Liver (tissue), 3 donors: ENCODE results near the gene HBG1.

Source experiments
- HNF4A ChIP-seq, 2 donors: conservative IDR thresholded peaks; 2 replicates each; pipeline ENCODE4 v1.6.1; 2016; ENCODE audit warnings: antibody characterized with exemption in 2 of 2, mild to moderate bottlenecking in 2 of 2
- HNF4G ChIP-seq: IDR thresholded peaks from 2 replicates; pipeline ENCODE4 v1.6.1; 2016; ENCODE audit warnings: antibody characterized with exemption
- SP1 ChIP-seq: IDR thresholded peaks from 2 replicates; pipeline ENCODE4 v1.6.1; 2018; ENCODE audit warnings: antibody characterized with exemption, mild to moderate bottlenecking
- TAF1 ChIP-seq: conservative IDR thresholded peaks from 2 replicates; pipeline ENCODE4 v1.6.1; 2016; ENCODE audit warnings: antibody characterized with exemption, mild to moderate bottlenecking
- YY1 ChIP-seq: IDR thresholded peaks from 2 replicates; pipeline ENCODE4 v1.6.1; 2016; ENCODE audit warnings: antibody characterized with exemption, mild to moderate bottlenecking
- TF ChIP-seq, protein P1 (sequence below): fragments of 150-350 bp; IDR thresholded peaks from 2 replicates; pipeline ENCODE4 v1.5.1; 2017; ENCODE audit warnings: improper control_type of control experiment, low read depth, low read length; ENCODE audit not compliant: missing input control
- TF ChIP-seq, protein P2 (sequence below): IDR thresholded peaks from 2 replicates; pipeline ENCODE4 v1.6.1; 2016; ENCODE audit warnings: antibody characterized with exemption
- donor health status: healthy.
- donor health status: healthy.

GRCh38 chr11:5272395-5273017 lies 22.8 kb upstream of the HBG1 start:
- TF ChIP-seq YY1 = no peak
- TF ChIP-seq HNF4G = no peak
- TF ChIP-seq, protein P1, sequence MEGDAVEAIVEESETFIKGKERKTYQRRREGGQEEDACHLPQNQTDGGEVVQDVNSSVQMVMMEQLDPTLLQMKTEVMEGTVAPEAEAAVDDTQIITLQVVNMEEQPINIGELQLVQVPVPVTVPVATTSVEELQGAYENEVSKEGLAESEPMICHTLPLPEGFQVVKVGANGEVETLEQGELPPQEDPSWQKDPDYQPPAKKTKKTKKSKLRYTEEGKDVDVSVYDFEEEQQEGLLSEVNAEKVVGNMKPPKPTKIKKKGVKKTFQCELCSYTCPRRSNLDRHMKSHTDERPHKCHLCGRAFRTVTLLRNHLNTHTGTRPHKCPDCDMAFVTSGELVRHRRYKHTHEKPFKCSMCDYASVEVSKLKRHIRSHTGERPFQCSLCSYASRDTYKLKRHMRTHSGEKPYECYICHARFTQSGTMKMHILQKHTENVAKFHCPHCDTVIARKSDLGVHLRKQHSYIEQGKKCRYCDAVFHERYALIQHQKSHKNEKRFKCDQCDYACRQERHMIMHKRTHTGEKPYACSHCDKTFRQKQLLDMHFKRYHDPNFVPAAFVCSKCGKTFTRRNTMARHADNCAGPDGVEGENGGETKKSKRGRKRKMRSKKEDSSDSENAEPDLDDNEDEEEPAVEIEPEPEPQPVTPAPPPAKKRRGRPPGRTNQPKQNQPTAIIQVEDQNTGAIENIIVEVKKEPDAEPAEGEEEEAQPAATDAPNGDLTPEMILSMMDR = no peak
- no peak for TF ChIP-seq SP1
- TF ChIP-seq TAF1 = no peak
- TF ChIP-seq, protein P2, sequence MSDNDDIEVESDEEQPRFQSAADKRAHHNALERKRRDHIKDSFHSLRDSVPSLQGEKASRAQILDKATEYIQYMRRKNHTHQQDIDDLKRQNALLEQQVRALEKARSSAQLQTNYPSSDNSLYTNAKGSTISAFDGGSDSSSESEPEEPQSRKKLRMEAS = no peak
- TF ChIP-seq HNF4A (conservative IDR thresholded peaks at IDR 0.05) = no peak
